ENCODE results near the gene PHF23.

DNA sequence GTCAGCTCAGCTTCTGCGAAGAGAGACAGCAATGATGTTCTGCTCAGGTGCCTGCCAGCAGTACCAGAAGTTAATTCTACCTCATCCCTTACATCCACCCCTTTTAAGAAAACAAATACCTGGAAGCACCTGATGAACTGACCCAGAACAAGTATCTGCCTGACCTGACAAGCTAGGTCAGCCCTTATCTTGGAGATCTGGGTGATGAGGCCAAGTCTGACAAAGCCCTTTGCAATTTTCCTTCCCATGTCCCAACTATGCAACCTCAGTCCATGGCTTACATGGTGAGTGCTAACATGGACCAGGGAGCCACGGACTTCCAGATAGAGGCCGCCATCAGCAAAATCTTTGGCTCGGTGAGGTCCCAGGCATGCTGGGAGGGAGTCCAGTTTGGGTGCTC is 15.9 kb downstream of the PHF23 start:
- TF ChIP-seq, protein P1, sequence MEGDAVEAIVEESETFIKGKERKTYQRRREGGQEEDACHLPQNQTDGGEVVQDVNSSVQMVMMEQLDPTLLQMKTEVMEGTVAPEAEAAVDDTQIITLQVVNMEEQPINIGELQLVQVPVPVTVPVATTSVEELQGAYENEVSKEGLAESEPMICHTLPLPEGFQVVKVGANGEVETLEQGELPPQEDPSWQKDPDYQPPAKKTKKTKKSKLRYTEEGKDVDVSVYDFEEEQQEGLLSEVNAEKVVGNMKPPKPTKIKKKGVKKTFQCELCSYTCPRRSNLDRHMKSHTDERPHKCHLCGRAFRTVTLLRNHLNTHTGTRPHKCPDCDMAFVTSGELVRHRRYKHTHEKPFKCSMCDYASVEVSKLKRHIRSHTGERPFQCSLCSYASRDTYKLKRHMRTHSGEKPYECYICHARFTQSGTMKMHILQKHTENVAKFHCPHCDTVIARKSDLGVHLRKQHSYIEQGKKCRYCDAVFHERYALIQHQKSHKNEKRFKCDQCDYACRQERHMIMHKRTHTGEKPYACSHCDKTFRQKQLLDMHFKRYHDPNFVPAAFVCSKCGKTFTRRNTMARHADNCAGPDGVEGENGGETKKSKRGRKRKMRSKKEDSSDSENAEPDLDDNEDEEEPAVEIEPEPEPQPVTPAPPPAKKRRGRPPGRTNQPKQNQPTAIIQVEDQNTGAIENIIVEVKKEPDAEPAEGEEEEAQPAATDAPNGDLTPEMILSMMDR (IDR thresholded peaks at IDR 0.05) = no peak
- TF ChIP-seq POLR2A (IDR thresholded peaks at IDR 0.05) = no peak

Measured in ovary (tissue), 3 donors.